ENCODE results near the gene TAS2R40.
"Not testable (repeated sequence)": the region's sequence is repeated elsewhere in the genome, so short reads cannot be mapped to it uniquely, and the experiment has no call there.

TAS2R40 gene

DNA sequence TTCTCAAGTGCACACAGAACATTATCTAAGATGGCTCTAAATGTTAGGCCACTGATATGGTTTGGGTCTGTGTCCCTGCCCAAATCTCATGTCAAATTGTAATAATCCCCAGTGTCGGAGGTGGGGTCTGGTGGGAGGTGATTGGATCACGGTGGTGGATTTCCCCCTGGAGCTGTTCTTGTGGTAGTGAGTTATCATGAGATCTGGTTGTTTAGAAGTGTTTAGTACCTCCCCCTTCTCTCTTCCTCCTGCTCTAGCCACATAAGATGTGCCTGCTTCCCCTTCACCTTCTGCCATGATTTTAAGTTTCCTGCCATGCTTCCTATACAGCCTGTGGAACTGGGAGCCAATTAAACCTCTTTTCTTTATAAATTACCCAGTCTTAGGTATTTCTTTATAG is 30.2 kb downstream of the TAS2R40 start:
- no peak for DNase-seq

DNA sequence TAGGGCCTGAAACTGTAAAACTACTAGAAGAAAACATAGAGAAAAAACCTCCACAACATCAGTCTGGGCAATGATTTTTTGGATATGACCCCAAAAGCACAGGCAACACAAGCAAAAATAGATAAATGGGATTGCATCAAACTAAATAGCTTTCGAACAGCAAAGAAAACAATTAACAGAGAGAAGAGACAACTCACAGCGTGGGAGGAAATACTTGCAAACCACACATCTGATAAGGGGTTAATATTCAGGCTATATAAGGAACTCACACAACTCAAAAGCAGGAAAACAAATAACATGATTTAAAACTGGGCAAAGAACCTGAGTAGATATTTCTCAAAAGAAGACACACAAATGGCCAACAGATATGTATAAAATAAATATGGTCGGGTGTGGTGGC is 33.7 kb downstream of the TAS2R40 start:
- no peak for DNase-seq

- DNase-seq = no peak
These were observed 34.5 kb downstream of the TAS2R40 start for GRCh38 chr7:143256325-143256724.

DNA sequence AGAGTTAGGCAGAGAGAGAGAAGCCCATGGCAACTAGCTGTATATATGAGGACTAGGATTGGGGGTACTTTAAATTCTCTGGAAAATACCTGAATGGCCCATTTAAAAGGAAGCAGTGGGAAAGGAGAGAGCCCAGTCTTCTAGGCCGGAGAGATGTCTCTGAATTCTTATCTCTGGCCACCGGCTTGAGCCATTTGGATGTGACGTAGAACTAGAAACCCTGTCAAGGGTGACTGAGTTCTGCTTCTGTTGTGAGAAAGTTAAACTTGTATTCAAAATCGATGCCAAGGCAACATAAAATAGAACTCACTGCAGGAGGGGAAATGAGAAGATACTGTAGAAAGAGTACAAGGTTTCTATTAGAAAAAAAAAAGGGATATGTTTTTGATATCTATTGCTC is 35.1 kb downstream of the TAS2R40 start:
- DNase-seq = no peak

DNA sequence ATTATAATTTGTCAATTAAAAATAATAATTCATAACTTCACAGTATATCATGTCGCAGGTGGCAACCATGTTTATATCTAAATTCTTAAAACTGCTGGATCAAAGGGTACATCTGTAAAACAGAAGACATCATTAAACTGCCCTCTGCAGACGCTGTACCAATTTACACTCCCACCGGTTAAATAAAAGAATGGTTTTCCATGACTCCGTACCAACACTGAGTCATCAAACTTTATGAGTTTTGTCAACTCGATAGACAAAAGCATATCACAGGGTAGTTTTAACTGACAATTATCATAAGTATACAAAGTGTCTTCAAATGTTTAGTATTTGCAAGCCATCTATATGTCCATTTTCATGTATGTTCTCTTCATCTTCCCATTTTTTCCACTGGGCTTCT is 35.7 kb downstream of the TAS2R40 start:
- DNase-seq = no peak

- DNase-seq = no peak
These were observed 37.0 kb downstream of the TAS2R40 start for GRCh38 chr7:143258831-143259230.

GRCh38 chr7:143259765-143260164 is 37.9 kb downstream of the TAS2R40 start:
- DNase-seq = no peak

GRCh38 chr7:143261901-143262300 is 40.1 kb downstream of the TAS2R40 start:
- DNase-seq = no peak

DNA sequence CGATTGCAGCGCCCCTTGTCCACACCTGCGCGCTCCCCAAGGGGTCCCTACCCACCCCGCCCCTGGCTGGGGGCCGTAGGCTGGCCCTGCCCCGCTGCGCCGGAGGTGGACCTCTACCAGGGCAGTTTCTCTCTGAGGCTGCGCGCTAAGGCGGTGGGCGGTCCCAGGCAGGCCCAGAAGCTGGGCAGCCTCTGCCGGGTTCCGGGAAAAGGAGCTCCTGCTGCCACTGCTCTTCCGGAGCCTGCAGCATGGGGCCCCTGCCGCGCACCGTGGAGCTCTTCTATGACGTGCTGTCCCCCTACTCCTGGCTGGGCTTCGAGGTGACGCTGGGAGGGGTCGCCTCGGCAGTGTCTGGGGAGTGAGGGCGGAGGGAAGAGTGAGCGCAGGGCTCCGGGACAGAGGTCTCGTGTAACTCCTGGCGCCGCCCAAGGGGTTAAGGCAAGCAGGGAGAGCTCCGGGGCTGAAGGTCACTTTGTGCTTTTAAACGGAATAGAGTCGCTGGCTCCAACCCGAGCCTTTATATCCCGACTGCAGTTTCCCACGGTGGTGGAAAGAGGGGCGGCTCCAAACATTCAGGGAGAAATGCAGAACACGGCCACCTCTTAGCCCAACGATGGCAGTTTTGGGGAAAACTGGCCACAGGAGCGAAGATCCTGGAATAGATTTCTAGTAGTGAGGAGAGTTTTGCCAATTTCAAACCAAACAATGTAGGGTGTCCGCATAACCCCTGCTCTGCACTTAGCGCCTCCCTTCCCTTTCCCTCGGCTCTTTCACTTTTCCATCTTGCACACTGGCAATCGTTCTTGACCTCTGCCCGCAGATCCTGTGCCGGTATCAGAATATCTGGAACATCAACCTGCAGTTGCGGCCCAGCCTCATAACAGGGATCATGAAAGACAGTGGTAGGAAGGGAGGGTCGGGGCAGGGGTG is 41.7 kb downstream of the TAS2R40 start, which contains the start of gene GSTK1:
GSTK1 (plus strand) TSS at position 176 of the 930 bp plus-strand sequence; CDS start at position 249, 73 bp downstream.
- peak; percentile 58 for DNase-seq

DNA sequence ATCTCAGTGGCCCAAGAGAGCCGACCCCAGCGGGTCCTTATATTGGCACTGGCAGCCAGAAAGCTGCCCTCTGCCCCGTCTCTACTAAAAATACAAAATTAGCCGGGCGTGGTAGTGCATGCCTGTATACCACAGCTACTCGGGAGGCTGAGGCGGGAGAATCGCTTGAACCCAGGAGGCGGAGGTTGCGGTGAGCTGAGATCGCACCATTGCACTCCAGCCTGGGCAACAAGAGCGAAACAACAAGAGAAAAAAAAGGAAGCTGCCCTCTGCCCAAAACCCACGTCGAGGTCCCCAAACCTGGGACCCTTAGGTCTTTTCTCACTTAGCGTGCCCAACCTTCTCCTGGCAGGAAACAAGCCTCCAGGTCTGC is 42.3 kb downstream of the TAS2R40 start:
- DNase-seq = not testable (repeated sequence)

DNA sequence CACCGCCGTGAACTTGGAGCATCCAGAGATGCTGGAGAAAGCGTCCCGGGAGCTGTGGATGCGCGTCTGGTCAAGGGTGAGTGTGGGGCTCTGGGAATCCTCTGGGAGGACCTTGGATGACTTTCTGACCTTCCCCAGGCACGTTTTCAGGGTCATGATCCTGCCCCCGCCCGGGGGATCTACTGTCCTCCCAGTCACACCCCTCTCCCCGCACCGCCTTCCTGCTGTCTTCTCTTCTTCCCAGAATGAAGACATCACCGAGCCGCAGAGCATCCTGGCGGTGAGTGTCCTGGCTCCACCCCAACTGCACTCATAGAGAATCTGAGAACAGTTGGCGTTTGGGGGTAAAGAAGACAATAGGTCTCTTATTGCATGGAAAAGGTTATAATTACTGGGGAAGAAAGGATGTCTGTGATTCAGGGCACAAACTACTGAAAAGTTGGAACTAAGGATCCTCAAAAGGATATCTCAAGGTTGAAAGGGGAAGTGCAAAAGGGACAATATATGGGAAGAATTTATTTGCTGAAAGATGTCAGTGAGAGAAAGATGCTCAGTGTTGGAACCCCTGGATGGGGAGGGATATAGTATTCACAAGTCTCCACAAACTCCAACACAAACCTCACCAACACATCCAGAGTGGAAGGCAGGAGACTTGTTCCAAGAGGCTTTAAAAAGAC is 43.3 kb downstream of the TAS2R40 start:
- no peak for DNase-seq

GRCh38 chr7:143269251-143269650 is 47.4 kb downstream of the TAS2R40 start:
- no peak for DNase-seq

DNA sequence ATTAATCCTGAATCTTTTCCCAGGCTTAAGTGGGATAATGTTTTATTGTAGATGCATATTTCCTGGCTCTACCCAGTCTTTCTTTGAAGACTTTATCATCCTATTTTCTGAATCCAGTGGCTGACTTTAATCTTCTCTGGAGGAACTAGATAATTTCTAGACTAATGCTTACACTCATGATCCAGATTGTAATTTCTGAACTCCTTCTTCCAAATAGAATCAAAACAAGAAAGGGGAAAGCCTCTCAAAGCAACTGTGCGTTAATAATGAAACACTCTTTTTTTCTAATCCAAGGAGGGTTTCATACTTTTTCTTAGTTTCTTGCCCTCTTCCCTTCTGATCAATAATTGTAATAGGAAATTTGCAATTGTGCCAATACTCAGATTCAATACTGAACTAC is 49.4 kb downstream of the TAS2R40 start:
- DNase-seq = no peak
